Muscle layer of colon (tissue), 2 donors: ENCODE measurements around the gene NXF2.
"Not testable (repeated sequence)": the region's sequence is repeated elsewhere in the genome, so short reads cannot be mapped to it uniquely, and the experiment has no call there.

Source experiments
- H3K27ac ChIP-seq: one replicate; pipeline ENCODE4 v1.7.0; 2013; ENCODE audit warnings: low read depth, mild to moderate bottlenecking, low read length, moderate library complexity
- H3K27me3 ChIP-seq, 2 donors: one replicate each; pipeline ENCODE4 v1.7.0; 2013; ENCODE audit warnings: low read length in 2 of 2, mild to moderate bottlenecking in 2 of 2; ENCODE audit not compliant: insufficient read depth in 2 of 2, control insufficient read depth in 1 of 2
- H3K36me3 ChIP-seq: one replicate; pipeline ENCODE4 v1.7.0; 2013; ENCODE audit warnings: mild to moderate bottlenecking, low read length; ENCODE audit not compliant: insufficient read depth
- H3K4me1 ChIP-seq: one replicate; pipeline ENCODE4 v1.7.0; 2013; ENCODE audit warnings: mild to moderate bottlenecking, low read length; ENCODE audit not compliant: insufficient read depth
- H3K4me3 ChIP-seq, 2 donors: one replicate each; pipeline ENCODE4 v1.7.0; 2013; ENCODE audit warnings: low read length in 2 of 2, low read depth in 1 of 2, mild to moderate bottlenecking in 1 of 2, moderate library complexity in 1 of 2
- H3K9ac ChIP-seq: one replicate; pipeline ENCODE4 v1.7.0; 2013; ENCODE audit warnings: low read length
- H3K9me3 ChIP-seq: one replicate; pipeline ENCODE4 v1.7.0; 2013; ENCODE audit warnings: mild to moderate bottlenecking, low read length
- donor health status: abdominal sarcoma.
- donor health status: Adenocarcinoma of cecum.

Gene NXF2, protein sequence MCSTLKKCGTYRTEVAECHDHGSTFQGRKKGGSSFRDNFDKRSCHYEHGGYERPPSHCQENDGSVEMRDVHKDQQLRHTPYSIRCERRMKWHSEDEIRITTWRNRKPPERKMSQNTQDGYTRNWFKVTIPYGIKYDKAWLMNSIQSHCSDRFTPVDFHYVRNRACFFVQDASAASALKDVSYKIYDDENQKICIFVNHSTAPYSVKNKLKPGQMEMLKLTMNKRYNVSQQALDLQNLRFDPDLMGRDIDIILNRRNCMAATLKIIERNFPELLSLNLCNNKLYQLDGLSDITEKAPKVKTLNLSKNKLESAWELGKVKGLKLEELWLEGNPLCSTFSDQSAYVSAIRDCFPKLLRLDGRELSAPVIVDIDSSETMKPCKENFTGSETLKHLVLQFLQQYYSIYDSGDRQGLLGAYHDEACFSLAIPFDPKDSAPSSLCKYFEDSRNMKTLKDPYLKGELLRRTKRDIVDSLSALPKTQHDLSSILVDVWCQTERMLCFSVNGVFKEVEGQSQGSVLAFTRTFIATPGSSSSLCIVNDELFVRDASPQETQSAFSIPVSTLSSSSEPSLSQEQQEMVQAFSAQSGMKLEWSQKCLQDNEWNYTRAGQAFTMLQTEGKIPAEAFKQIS

DNA sequence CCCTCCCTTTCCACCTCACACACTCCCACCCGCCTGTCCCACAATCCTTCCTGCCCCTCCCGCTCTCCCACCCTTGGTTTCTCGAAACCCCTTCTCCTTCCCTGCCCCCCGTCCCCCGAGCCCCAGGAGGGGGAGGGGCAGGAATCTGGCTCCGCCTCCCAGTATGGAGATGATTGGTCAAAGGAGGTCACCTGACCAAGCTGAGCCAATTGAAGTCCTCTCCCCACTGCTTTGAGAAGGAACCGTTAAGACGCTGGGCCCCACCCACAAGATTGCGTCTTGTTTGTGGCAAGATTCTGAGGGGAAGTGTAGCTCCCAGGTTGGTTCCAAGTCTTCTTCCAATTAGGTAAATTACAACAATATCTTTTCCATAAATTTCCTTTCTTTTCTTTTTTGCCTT, at the start of gene NXF2:
Gene NXF2, plus strand, starts transcription at position 275 of the 400 bp plus-strand sequence. CDS start 59,912 bp downstream, outside the sequence.
- not testable (repeated sequence) for H3K27ac ChIP-seq, H3K27me3 ChIP-seq, H3K4me3 ChIP-seq, H3K36me3 ChIP-seq, H3K9ac ChIP-seq, H3K9me3 ChIP-seq, H3K4me1 ChIP-seq

GRCh38 chrX:102207940-102208339, 39.0 kb upstream of the NXF2 start:
- not testable (repeated sequence) for H3K27ac ChIP-seq, H3K4me3 ChIP-seq

GRCh38 chrX:102214986-102215385, 32.0 kb upstream of the NXF2 start, which contains the start of gene TCP11X1:
Gene TCP11X1 (plus strand): TSS chrX:102215301.
- not testable (repeated sequence) for H3K9ac ChIP-seq

More at GRCh38 chrX:102207940-102208339, 39.0 kb upstream of the NXF2 start:
- H3K4me1 ChIP-seq, H3K9ac ChIP-seq, H3K27me3 ChIP-seq, H3K9me3 ChIP-seq, H3K36me3 ChIP-seq: not testable (repeated sequence)

DNA sequence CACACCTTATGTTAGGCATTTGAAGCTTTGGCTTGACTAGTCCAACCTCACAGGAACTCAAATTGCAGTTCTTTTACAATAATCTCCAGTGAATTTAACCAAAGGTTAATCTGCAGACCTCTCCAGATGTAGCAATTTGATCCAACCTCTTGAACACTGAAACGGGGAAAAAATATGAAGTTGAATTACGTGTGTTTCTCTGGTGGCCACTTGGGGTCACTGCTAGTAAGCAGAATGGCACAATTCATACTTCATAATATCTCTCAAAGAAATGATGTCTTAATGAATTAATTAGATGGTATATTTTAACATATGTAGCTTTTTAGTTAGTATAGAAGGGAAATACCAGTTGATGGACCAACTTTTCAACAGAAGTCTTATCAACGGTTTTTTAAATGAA, 30.5 kb upstream of the NXF2 start:
- H3K27me3 ChIP-seq, H3K36me3 ChIP-seq, H3K4me3 ChIP-seq, H3K9me3 ChIP-seq, H3K4me1 ChIP-seq, H3K9ac ChIP-seq, H3K27ac ChIP-seq: not testable (repeated sequence)

More at GRCh38 chrX:102214986-102215385, 32.0 kb upstream of the NXF2 start, which contains the start of gene TCP11X1:
- not testable (repeated sequence) for H3K27me3 ChIP-seq, H3K27ac ChIP-seq, H3K36me3 ChIP-seq, H3K4me3 ChIP-seq, H3K9me3 ChIP-seq, H3K4me1 ChIP-seq

- not testable (repeated sequence) for H3K4me3 ChIP-seq, H3K27me3 ChIP-seq, H3K27ac ChIP-seq, H3K9me3 ChIP-seq, H3K4me1 ChIP-seq, H3K36me3 ChIP-seq, H3K9ac ChIP-seq
Observed at GRCh38 chrX:102235678-102236077, 11.3 kb upstream of the NXF2 start.

DNA sequence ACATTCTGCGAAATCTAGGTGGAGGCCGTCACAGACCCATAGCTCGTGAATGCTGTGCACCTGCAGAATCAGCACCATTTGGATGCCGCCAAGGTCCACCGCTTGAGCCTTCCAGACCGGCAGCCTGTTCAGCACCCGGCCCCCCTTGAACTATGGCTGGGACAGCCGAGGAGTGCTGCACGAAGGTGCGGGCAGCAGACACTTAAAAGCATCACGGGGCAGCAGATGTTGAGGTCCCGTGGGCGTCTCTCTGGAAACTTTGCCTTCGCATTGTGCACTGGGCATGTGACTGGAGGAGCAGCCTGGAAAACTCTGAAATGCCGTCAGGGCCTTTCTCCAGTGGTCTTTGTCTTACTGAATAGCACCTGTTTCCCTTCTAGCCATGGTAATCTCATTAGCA, 6.7 kb upstream of the NXF2 start:
- not testable (repeated sequence) for H3K4me3 ChIP-seq, H3K27ac ChIP-seq

DNA sequence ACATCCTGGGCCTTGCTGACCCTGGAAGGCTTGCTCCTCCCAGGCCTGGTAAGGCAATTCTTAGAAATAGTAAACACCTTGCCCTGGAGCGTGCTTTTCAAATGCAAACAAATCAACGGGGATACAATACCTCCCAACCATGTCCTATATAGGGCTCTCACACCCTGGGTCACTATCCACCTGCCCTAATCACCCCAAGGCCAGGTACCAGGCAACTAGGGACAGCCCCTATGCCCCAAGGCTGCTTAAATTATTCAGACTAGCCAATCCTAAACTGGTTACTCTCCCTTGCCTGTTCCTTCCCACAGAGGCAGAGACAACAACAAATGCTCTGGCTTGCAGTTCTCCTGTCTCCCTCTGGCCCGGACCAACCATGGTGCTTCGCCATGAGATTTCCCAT, 25.3 kb downstream of the NXF2 start:
- H3K36me3 ChIP-seq, H3K27ac ChIP-seq, H3K4me1 ChIP-seq, H3K9me3 ChIP-seq, H3K27me3 ChIP-seq, H3K4me3 ChIP-seq, H3K9ac ChIP-seq: not testable (repeated sequence)

More for the DNA sequence above, 6.7 kb upstream of the NXF2 start:
- H3K36me3 ChIP-seq, H3K9ac ChIP-seq, H3K27me3 ChIP-seq, H3K4me1 ChIP-seq, H3K9me3 ChIP-seq: not testable (repeated sequence)

- H3K4me3 ChIP-seq, result no peak overlapping the region
- no peaks in the 10 kb centered on the region for H3K36me3 ChIP-seq
- H3K27ac ChIP-seq, result no peak overlapping the region
- H3K4me1 ChIP-seq, result no peaks in the 10 kb centered on the region
- peaks cover 0 to 11% of the 10 kb centered on the region in 2 donors for H3K27me3 ChIP-seq
- no peak overlapping the region for H3K9ac ChIP-seq
- H3K9me3 ChIP-seq, result no peaks in the 10 kb centered on the region
Observed at GRCh38 chrX:102338162-102338561, 91.2 kb downstream of the NXF2 start.

- no peaks in the 10 kb centered on the region for H3K4me1 ChIP-seq
- no peak overlapping the region for H3K27ac ChIP-seq
- H3K9ac ChIP-seq, result no peak overlapping the region
- no peaks in the 10 kb centered on the region for H3K36me3 ChIP-seq
- H3K27me3 ChIP-seq, result peaks cover 0 to 11% of the 10 kb centered on the region in 2 donors
- H3K4me3 ChIP-seq, result no peak overlapping the region
- H3K9me3 ChIP-seq, result no peaks in the 10 kb centered on the region
Observed at GRCh38 chrX:102339312-102340298, 92.6 kb downstream of the NXF2 start.

DNA sequence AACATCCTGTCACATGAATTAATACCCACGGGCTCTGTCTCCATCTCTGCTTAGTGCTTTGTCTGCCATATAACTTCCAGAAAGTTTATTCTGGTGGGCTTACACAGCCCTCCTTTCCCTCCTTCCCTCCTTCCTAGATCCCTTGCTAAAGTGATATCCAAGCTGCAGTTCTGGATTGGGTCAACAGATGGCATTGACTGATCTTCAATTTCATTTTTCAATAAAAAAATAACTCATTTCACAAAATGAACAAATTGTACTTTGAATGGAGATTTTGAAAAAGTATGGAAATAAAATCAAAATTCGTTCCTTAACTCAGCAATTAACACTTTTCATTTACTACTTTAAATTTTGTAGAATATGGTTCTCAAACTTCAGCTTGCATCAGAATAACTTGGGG, 94.9 kb downstream of the NXF2 start:
- no peaks in the 10 kb centered on the region for H3K36me3 ChIP-seq
- no peak overlapping the region for H3K9ac ChIP-seq
- H3K9me3 ChIP-seq, result no peaks in the 10 kb centered on the region
- H3K4me1 ChIP-seq, result no peaks in the 10 kb centered on the region
- no peak overlapping the region for H3K27ac ChIP-seq
- no peak overlapping the region for H3K4me3 ChIP-seq
- peaks cover 0 to 15% of the 10 kb centered on the region in 2 donors for H3K27me3 ChIP-seq

- no peaks in the 10 kb centered on the region for H3K36me3 ChIP-seq
- no peak overlapping the region for H3K27ac ChIP-seq
- no peak overlapping the region for H3K9ac ChIP-seq
- H3K4me1 ChIP-seq, result no peaks in the 10 kb centered on the region
- no peaks in the 10 kb centered on the region for H3K9me3 ChIP-seq
- H3K27me3 ChIP-seq, result peaks cover 0 to 4% of the 10 kb centered on the region in 2 donors
- H3K4me3 ChIP-seq, result no peak overlapping the region
Observed at GRCh38 chrX:102345916-102346315, 98.9 kb downstream of the NXF2 start.
